Measurements from ENCODE around the gene GRIA4. TPM values are rescaled to one million over a fixed set of nuclear protein-coding genes. Genes with fewer than 3 reads are reported as not detected.

GRIA4 gene
- total and polyA plus RNA-seq, 11 donors = 0.45 TPM; not detected in 10

- intact Hi-C loops (cut with DNase I) = no loop called here
- DNase-seq (no peak), ATAC-seq (no peak)
Measured at GRCh38 chr11:105918600-105918999, 308.7 kb downstream of the GRIA4 start.

GRCh38 chr11:105923252-105923651, 313.4 kb downstream of the GRIA4 start:
- intact Hi-C loops (cut with DNase I) = no loop called here
- Histone ChIP-seq H3K4me1 (no peaks in the 10 kb centered on the region), H3K4me3 (no peak overlapping the region), H3K9me3 (no peaks in the 10 kb centered on the region), H3K27me3 (no peaks in the 10 kb centered on the region), H3K36me3 (no peaks in the 10 kb centered on the region), H3K27ac (no peak overlapping the region)
- no peak for ATAC-seq
- DNase-seq = no peak
- 79 to 83% (median 81%) methylated on average over 2 of the region's 2 CpGs for WGBS, 4 donors
- no peak for TF ChIP-seq POLR2A (IDR thresholded peaks at IDR 0.05)
- TF ChIP-seq CTCF (IDR thresholded peaks at IDR 0.05) = no peak

More at GRCh38 chr11:105918600-105918999, 308.7 kb downstream of the GRIA4 start:
- Histone ChIP-seq H3K9me3 (no peaks in the 10 kb centered on the region), H3K27me3 (no peaks in the 10 kb centered on the region), H3K4me3 (no peak overlapping the region), H3K4me1 (no peaks in the 10 kb centered on the region), H3K36me3 (no peaks in the 10 kb centered on the region), H3K27ac (no peak overlapping the region)
- TF ChIP-seq CTCF (IDR thresholded peaks at IDR 0.05) (no peak), POLR2A (IDR thresholded peaks at IDR 0.05) (no peak)

GRCh38 chr11:105923807-105924206, 313.9 kb downstream of the GRIA4 start:
- ATAC-seq = no peak
- no peaks in the 10 kb centered on the region for H3K36me3 ChIP-seq
- no peak for DNase-seq
- H3K9me3 ChIP-seq = no peaks in the 10 kb centered on the region
- no peak overlapping the region for H3K4me3 ChIP-seq
- no peaks in the 10 kb centered on the region for H3K4me1 ChIP-seq
- no peak for TF ChIP-seq CTCF (IDR thresholded peaks at IDR 0.05)
- TF ChIP-seq POLR2A (IDR thresholded peaks at IDR 0.05) = no peak
- WGBS, 4 donors = 37 to 54% (median 46%) methylated on average over 3 of the region's 3 CpGs
- intact Hi-C loops (cut with DNase I) = no loop called here
- H3K27me3 ChIP-seq = no peaks in the 10 kb centered on the region
- no peak overlapping the region for H3K27ac ChIP-seq

- ATAC-seq (no peak), DNase-seq (no peak)
- H3K36me3 ChIP-seq = no peaks in the 10 kb centered on the region
- H3K4me1 ChIP-seq = no peaks in the 10 kb centered on the region
- no peaks in the 10 kb centered on the region for H3K27me3 ChIP-seq
- no peak overlapping the region for H3K27ac ChIP-seq
- no peaks in the 10 kb centered on the region for H3K9me3 ChIP-seq
- TF ChIP-seq CTCF (IDR thresholded peaks at IDR 0.05) (no peak), POLR2A (IDR thresholded peaks at IDR 0.05) (no peak)
- 68 to 81% (median 74%) methylated on average over 3 of the region's 3 CpGs for WGBS, 4 donors
- intact Hi-C loops (cut with DNase I) = no loop called here
- no peak overlapping the region for H3K4me3 ChIP-seq
Measured at GRCh38 chr11:105929084-105929955, 319.4 kb downstream of the GRIA4 start.

All from heart left ventricle (tissue), 16 donors.